Measurements from ENCODE around the gene PPP1R3E.
"Not testable (repeated sequence)": the region's sequence is repeated elsewhere in the genome, so short reads cannot be mapped to it uniquely, and the experiment has no call there.

Gene PPP1R3E

GRCh38 chr14:23302290-23303225, at the start of gene PPP1R3E:
TSS of gene PPP1R3E (minus strand) at chr14:23302859. CDS start at chr14:23302576, 283 bp downstream.
- peak; percentile 57 for DNase-seq (ENCODE audit: low read depth)

DNA sequence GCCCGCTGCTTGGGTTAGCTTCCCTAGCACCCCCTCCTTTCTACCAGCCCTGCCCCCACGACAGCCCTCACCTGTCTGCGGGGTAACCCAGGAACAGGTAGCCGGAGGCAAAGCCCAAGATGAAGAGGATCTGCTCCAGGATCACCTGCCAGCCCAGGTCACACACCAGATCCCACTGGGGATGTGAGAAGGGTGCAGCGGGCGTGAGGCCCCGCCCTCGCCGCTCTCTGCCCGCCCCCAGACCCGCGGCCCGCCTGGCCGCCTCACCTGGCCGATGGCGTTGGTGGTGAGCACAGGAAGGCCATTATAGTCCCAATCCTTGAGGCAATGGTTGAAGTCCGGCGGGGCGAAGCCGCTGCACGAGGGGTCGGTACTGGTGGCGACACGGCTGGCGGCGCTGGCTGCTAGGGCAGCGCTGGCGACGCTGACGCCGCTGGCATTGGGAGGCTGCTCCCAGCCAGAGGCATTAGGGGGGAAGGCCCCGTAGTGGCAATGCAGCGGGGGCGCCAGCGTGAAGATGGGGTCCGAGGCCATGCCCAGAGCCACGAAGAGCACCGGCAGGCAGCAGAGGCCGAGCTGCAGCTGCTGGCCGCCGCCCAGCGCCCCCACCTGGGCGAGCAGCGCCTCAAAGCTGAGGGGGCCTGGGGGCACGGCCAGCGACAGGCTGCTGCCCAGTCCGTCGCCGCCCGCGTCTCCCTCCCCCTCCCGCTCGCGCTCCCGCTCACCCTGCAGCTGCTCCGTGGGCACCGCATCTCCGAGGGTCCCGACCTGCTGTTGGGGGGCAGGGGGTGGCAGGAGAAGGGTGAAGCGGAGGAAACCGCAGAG, 49.2 kb upstream of the PPP1R3E start:
- no peak for DNase-seq (ENCODE audit: low read depth)

- no peak for DNase-seq (ENCODE audit: low read depth)
These were observed 46.6 kb upstream of the PPP1R3E start for GRCh38 chr14:23349156-23349845.

DNA sequence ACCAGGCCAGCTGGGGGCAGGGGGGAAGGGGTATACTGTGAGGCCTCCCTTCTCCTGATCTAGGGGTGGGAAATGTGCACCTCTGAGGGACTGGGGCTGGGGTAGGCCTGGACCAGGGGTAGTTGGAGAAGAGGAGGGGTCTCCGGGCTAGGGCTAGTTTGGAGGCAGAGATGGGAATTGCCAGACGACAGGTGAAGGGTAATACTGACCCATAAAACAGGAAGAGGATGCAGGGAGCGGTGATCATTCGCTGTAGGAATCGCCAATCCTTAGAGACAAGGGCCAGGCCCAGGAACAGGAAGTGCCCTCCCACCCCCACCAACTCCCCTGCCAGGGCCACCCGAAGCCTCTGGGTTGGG, 45.6 kb upstream of the PPP1R3E start:
- DNase-seq (ENCODE audit: low read depth): no peak

DNA sequence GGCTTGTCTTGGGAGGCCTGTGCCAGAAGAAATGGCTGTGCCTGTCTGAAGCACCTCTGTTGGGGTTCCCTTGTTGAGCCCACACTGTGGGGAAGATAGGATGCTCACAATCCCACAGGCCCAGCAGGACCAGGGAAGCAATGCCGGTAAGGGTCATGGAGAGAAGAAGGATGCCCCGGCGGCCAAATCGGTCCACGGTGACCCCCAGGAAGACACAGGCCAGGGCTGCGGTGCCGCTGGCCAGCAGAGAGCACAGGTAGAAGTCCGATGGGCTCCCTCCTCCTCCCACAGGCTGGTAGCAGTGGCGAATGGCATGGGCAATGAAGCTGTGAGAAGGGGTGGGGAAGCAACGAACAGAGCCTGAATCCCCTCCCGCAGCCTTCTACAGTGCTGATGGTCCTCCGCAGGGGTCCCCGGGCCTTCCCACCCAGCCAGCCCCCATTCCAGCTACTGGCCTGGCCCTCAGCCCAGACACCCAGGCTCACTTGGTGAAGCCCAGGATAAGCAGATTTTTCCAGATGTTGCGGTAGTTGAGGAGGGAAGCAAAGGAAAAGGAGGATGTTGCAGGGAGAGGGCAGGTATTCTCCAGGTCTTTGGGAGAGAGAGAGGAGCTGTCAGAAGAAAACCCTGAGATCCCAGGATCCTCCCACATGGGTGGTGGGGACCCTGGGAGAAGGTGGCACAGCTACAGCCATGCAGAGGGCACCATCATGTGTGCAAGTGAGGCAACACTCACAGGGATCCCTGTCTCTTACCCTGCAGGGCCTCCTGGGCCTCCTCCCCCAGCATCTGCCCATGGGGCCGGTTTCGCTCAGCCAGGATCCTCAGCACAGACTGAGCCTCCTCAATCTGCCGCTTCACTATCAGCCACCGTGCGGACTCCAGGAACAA, 45.0 kb upstream of the PPP1R3E start:
- DNase-seq (ENCODE audit: low read depth): no peak

DNA sequence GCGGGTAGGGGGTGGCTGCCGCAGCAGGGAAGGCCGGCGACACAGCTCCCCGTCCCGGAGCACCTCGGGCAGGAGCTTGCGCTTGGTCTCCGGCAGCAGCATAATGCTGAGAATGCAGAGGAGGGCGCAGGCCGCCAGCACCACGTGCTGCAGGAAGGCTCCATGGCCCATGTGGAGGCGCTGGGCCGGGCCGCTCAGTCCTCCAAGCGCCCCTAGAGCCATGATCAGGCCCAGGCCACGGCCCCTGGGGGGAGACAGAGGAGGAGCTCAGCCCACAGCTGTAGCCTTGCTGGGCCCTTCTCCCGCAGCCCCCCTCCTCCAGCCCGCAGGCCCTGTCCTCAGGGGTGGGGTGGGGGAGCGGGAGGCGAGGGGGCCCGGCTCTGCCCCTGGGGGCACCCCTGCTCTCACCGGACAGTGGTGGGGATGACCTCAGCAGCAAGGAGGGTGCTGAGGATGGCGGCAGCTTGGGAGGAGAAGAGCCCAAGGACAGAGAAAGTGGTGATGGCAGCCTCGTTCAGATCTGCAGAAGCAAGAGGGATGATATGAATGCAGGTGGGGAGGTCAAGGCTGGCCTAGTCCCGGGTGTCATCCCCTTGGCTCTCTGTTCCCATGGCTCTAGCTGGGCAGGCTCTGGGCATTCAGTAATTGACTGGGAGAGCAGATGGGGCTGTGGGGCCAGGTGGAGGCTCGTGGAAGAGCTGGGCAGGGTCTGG, 44.2 kb upstream of the PPP1R3E start:
- DNase-seq (ENCODE audit: low read depth): no peak

- no peak for DNase-seq (ENCODE audit: low read depth)
These were observed 43.5 kb upstream of the PPP1R3E start for GRCh38 chr14:23345987-23346692.

DNA sequence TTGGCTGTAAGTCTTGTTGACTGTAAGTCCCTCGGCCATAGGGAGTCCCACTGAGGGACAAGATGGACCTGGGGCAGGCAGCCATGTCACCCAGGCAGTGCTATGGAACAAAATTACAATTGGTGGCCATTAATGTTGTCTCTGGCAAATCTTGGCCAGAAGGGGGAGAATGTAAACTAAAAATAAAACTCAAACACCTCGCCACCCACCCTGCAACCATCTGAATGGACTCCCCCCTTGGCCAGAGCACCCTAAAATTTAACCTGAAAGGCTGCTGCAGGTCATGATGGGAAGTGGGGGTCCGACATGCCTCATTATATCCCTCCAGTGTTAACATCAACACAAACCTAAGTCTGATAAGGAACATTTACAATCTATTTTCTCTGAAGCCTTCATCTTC, 41.8 kb upstream of the PPP1R3E start:
- DNase-seq (ENCODE audit: low read depth): no peak

DNA sequence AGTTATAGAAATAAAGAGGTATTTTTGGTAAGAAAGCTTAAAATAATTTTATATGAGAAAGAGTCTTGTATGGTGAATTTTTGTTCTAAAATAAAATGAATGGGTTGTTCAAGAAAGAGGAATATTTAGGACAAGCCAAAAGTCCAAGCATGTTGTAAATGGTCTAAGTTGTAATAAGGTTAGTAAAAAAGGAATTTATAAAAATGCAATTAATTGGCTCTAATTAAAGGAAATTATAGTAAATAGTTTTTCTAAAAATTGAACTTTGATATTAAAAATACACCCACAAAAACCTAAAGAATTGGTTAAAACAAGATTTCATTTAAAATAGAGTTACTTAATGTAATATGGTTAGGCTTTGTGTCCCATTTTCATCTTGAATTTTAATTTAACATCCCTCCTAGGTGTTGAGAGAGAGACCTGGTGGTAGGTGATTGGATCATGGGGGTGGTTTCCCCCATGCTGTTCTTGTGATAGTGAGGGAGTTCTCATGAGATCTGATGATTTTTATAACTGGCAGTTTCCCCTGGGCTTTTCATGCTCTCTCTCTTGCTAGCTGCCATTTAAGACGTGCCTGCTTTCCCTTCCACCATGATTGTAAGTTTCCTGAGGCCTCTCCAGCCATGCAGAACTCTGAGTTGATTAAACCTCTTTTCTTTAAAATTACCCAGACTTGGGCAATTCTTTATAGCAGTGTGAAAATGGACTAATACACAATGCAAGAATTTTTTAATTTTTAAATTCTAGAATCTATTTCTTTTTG, 37.0 kb upstream of the PPP1R3E start:
- DNase-seq (ENCODE audit: low read depth): no peak

DNA sequence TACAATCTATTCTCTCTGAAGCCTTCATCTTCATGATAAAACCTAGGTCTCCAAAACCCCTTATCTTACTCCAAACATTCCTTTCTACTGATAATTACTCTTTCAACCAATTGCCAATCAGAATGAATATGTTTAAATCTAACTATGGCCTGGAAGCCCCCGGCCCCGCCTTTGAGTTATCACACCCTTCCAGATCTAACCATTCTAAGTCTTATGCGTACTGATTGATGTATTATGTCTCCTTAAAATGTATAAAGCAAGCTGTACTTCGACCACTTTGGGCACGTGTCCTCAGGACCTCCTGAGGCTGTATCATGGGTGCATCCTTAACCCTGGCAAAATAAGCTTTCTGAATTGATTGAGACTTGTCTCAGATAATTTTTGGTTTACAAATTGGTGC, 33.0 kb upstream of the PPP1R3E start:
- DNase-seq (ENCODE audit: low read depth): no peak

GRCh38 chr14:23327947-23328744, 25.5 kb upstream of the PPP1R3E start:
- peak; percentile 66 for DNase-seq (ENCODE audit: low read depth)

DNA sequence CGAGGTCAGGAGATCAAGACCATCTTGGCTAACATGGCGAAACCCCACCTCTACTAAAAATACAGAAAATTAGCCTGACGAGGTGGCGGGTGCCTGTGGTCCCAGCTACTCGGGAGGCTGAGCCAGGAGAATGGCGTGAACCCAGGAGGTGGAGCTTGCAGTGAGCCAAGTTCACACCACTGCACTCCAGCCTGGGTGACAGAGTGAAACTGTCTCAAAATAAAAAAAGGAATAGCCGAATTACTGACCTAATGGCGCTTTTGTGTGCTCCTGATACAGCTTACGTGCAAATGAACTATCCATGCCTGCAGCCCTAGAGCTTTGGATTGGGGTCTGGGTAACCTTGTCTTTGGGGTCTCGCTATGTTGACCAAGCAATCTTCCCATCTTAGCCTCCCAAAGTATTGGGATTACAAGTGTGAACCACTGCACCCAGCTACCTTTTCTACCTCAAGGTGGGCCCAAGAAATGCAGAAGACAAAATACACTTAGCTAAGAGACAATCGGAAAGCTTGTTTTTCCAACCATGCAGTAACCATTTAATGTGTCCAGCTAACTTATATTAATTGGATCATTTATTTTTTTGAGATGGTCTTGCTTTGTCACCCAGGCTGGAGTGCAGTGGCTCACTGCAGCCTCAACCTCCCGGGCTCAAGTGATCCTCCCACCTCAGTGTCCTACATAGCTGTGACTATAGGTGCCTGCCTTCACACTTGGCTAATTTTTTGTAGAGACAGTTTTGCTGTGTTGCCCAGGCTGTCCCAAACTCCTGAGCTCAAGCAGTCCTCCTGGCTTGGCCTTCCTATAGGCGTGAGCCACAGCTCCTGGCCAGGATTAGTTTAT, 24.1 kb upstream of the PPP1R3E start:
- no peak for DNase-seq (ENCODE audit: low read depth)

DNA sequence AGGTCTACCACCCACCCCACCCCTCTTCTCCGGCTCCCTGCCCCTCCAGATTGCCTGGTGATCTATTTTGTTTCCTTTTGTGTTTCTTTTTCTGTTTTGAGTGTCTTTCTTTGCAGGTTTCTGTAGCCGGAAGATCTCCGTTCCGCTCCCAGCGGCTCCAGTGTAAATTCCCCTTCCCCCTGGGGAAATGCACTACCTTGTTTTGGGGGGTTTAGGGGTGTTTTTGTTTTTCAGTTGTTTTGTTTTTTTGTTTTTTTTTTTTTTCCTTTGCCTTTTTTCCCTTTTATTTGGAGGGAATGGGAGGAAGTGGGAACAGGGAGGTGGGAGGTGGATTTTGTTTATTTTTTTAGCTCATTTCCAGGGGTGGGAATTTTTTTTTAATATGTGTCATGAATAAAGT, 23.1 kb upstream of the PPP1R3E start:
- DNase-seq (ENCODE audit: low read depth): not testable (repeated sequence)

- DNase-seq (ENCODE audit: low read depth): no peak
These were observed 22.3 kb upstream of the PPP1R3E start for GRCh38 chr14:23324993-23325392.

- DNase-seq (ENCODE audit: low read depth): no peak
These were observed 21.8 kb upstream of the PPP1R3E start for GRCh38 chr14:23324455-23324846.

- DNase-seq (ENCODE audit: low read depth): no peak
These were observed 21.3 kb upstream of the PPP1R3E start for GRCh38 chr14:23323838-23324454.

All from fibroblast of gingiva (primary cell).